Measurements from ENCODE around the gene CCDC138.

CCDC138 gene

GRCh38 chr2:108893277-108893676 lies 106.7 kb downstream of the CCDC138 start:
- TF ChIP-seq CTCF (IDR thresholded peaks at IDR 0.05; ENCODE audit: insufficient read depth, low read depth, low read length, missing control alignments), result no peak
- DNase-seq (ENCODE audit: low read depth), result no peak
- no peak overlapping the region for H3K4me3 ChIP-seq (ENCODE audit: low read length)

GRCh38 chr2:108894766-108895165 lies 108.2 kb downstream of the CCDC138 start:
- TF ChIP-seq CTCF (IDR thresholded peaks at IDR 0.05; ENCODE audit: insufficient read depth, low read depth, low read length, missing control alignments), result no peak
- no peak for DNase-seq (ENCODE audit: low read depth)
- no peak overlapping the region for H3K4me3 ChIP-seq (ENCODE audit: low read length)

- no peak overlapping the region for H3K4me3 ChIP-seq (ENCODE audit: low read length)
- TF ChIP-seq CTCF (IDR thresholded peaks at IDR 0.05; ENCODE audit: insufficient read depth, low read depth, low read length, missing control alignments), result no peak
- DNase-seq (ENCODE audit: low read depth), result no peak
These were observed 108.6 kb downstream of the CCDC138 start for GRCh38 chr2:108895188-108895587.

GRCh38 chr2:108896741-108897140 lies 110.2 kb downstream of the CCDC138 start:
- H3K4me3 ChIP-seq (ENCODE audit: low read length), result no peak overlapping the region
- TF ChIP-seq CTCF (IDR thresholded peaks at IDR 0.05; ENCODE audit: insufficient read depth, low read depth, low read length, missing control alignments), result no peak
- no peak for DNase-seq (ENCODE audit: low read depth)

GRCh38 chr2:108898315-108899082 lies 111.9 kb downstream of the CCDC138 start:
- H3K4me3 ChIP-seq (ENCODE audit: low read length), result no peak overlapping the region
- DNase-seq (ENCODE audit: low read depth), result no peak
- no peak for TF ChIP-seq CTCF (IDR thresholded peaks at IDR 0.05; ENCODE audit: insufficient read depth, low read depth, low read length, missing control alignments)

GRCh38 chr2:108904680-108905079 lies 118.1 kb downstream of the CCDC138 start:
- no peak for TF ChIP-seq CTCF (IDR thresholded peaks at IDR 0.05; ENCODE audit: insufficient read depth, low read depth, low read length, missing control alignments)
- no peak overlapping the region for H3K4me3 ChIP-seq (ENCODE audit: low read length)
- no peak for DNase-seq (ENCODE audit: low read depth)

- TF ChIP-seq CTCF (IDR thresholded peaks at IDR 0.05; ENCODE audit: insufficient read depth, low read depth, low read length, missing control alignments), result no peak
- H3K4me3 ChIP-seq (ENCODE audit: low read length), result no peak overlapping the region
- DNase-seq (ENCODE audit: low read depth), result no peak
These were observed 118.6 kb downstream of the CCDC138 start for GRCh38 chr2:108905176-108905575.

Measured in epithelial cell of esophagus (primary cell).